HG02571 (cell line): ENCODE measurements around the gene IRGC.

ENCODE experiments used
- ATAC-seq: cut with Tn5 transposase; IDR thresholded peaks from one replicate; pipeline ENCODE4 v1.9.1; 2021; ENCODE audit warnings: mild to moderate bottlenecking, moderate library complexity; ENCODE audit not compliant: unreplicated experiment

IRGC gene

DNA sequence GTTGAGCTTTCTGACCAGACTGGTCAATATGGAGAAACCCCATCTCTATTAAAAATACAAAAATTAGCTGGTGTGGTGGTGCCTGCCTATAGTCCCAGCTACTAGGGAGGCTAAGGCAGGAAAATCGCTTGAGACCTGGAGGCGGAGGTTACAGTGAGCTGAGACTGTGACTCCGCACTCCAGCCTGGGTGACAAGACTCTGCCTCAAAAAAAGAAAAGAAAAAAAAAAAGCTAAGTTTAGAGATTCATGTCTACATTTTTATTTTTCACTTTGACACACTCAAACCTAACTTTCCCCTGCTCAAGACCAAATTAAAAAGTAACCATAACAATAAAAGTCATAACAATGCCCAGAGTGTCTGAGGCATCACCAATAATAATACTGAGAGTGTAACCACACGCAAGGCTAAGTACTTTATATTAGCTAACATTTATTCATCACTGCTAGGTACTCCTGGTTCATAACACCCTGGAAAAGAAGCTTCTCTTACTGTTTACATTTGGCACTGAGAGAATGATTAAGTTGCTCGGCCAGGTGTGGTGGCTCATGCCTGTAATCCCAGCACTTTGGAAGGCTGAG is 5.7 kb downstream of the IRGC start:
- ATAC-seq: no peak

DNA sequence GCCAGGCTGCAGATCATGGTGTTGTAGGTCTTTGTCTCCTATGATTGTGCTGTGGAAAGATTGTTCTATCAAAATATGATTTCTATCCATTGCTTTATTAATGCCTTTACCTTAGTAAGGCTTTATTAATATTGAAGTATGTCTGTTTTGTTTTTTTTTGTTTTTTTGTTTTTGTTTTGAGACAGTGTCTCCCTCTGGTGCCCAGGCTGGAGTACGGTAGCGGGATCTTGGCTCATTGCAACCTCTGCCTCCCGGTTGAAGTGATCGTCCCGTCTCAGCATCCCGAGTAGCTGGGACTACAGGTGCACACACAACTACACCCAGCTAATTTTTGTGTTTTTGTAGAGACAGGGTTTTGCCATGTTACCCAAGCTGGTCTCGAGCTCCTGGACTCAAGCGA is 7.7 kb downstream of the IRGC start:
- no peak for ATAC-seq

DNA sequence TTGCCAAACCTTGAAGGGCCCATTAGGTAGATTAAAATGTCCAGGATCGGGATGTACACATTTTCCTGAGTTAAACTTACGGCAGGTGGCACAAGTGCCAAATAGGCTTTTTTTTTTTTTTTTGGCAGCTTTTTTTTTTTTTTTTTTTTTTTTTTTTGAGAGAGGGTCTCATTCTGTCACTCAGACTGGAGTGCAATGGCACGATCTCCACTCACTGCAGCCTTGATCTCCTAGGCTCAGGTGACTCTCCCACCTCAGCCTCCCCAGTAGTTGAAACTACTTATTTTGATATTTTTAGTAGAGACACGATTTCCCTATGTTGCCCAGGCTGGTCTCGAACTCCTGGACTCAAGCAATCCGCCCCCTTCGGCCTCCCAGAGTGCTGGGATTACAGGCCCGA is 9.0 kb downstream of the IRGC start:
- no peak for ATAC-seq

DNA sequence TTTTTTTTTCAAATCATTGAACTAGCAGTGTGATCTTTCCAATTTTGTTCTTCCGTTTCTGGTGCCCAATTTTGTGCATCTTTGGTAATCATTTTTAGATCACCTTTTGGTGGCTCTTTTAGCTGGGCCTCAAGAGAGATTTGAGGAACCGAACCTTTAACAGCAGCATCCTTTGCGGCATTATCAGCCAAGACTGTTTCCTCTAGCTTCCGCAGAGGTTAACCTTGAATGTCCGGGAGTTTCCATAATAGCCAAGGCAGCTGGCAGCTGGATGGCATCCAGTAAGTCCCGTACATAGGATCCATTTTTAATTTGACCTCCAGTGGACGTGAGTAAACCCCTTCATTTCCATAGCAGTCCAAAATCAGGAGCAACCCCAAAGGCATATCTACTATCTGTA is 9.6 kb downstream of the IRGC start:
- no peak for ATAC-seq

DNA sequence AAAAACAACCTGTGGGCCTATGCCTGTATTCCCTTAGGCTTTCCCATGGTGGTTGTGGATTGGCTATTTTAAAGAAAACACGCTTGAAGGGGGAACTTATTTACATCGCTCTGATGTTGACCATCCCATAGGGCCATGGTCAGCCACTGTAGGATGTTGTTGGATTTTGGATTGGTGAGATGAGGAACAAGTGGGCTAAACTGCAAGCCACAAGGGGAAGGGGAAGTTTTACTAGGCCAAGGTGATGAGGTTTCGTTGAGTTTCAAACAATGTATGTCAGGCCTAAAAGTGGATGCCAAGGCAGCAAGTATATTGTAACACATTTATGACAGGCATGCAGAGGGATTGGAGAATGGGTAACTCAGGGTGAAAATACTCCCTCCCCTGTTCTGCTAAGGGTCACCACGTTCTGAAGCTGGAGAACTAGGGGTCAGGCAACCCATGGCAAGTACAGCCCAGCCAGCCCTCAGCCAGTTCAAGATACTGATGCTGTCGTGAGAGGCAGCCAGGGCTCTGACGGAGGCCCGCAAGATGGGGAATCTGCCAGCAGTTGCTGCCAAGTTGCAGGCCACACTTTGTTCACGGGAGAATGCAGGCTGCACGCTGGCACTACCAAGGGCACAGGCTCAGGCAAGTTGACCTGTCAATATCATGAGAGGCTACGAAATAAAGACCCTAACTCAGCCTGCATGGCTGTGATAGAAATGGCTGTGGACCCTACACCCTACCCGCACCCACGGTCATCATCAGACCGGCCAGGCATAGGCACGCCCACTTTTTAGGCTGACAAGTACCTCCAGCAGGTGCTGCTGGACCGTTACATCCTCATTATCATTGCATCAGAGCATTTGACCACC is 11.1 kb downstream of the IRGC start:
- no peak for ATAC-seq

DNA sequence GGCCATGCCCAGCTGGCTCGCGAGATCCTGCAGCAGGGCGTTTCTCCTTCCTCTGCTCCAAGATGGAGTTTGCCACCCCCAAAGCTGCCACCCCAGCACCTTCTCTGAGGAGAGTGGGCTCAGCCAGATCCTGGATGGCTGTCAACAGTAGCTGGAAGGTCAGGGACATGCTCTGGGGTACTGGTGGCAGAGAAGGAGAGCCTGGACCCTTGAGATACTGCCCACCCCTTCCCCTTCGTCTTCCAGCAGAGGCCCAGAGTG is 11.6 kb downstream of the IRGC start:
- ATAC-seq: no peak

DNA sequence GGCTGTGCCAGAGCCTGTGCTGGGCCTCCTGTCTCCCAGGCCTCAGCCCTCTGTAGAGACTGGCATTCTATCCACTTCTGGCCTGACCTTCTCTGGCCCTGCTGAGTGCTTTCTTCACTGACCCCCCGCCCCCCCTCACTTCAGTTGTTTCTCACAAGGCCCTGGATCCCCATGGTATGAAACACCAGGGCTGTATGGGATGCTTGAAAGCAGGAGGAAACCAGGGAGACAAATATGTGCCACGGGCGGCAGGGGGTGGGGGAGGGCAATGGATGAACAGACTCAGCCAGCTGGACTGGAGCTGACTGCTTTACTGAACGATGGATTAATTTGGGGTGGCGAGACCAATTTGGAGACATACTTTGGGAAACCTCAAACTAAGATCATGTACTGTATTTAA is 14.0 kb downstream of the IRGC start:
- ATAC-seq: no peak

DNA sequence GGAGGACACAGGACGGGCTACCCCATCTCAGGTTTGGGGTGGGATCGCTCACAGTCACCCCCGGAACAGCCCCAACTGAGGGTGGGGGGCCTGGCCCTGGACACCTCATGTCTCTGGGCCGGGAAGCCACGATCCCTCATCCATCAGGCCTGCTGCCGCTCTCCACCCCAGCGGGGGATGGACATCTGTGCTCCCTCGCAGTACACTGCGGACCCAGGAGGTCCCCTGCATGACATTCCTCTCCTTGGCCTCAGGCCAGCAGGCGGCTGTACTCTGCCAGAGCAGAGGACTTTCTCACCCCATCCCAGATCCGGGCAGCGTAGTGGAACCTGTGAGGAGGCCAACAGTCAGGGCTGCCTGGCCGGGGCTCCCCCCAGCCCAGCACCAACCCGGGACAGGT is 15.5 kb downstream of the IRGC start:
- no peak for ATAC-seq

DNA sequence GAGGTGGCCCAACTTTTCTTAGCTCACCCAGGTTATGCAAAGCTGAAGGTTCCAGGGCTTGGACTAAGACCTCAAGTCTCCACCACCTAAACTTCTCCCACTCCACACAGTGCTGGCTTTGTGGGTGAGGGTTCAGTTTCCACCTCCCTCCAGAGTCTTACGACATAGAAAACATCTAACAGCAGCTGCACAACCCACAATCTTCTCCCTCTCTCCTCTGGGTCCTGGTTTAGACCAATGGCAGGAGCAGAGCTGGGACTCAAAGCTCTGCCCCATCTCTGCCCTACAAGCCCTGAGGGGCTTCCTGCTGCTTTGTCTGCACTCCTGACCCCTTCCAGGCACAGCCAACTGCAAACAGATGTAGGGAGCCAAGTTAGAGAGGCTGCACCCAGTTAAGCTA is 16.0 kb downstream of the IRGC start:
- no peak for ATAC-seq

DNA sequence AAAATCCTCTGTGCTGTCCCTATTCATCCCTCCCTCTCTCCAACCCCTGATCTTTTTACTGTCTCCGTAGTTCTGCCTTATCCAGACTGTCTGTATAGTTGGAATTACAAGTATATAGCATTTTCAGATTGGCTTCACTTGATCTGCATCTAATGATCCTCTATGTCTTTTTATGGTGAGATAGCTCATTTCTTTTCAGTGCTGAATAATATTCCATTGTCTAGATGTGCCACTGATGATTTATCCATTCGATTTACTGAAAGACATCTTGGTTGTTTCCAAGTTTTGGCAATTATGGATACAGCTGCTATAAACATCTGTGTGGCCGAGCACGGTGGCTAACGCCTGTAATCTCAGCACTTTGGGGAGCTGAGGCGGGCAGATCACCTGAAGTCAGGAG is 19.1 kb downstream of the IRGC start:
- ATAC-seq: no peak

DNA sequence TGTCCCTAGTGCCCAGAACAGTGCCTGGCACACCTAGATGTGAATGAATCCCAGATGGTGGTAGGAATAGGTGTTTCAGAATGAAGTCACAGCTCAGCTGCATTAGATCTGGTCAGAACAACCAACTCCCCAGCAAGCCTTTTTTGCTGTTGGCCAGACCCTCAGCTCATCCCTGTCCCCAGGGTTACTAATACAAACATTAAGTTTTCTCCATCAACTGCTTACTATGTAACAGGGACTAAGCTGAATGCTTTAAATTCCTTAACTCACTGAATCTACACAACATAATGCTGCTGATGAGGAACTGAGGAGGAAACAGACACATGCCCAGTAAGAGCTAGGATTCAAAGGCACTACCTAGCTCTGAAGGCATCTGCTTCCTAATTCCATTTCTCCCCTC is 20.1 kb downstream of the IRGC start:
- no peak for ATAC-seq

DNA sequence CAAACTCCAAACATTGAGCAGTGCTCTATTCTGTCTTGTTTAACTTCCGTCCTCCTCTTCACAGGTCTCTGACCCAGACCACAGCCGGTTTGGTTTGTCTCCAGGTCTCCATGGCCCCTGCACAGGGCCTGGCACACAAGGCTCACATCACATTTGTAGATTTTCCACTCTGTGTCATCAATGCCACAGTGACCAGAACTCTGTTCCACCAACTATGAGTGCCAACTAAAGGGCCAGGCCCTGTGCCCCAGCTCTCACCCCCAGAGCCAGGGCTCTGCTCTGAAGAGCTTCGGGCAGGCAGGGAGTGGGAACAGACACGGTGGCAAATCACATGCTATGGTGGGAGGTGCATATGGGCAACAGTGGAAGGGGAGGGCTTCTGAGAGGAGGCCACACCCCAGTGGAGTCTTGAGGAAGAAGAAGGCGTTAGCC is 22.9 kb downstream of the IRGC start:
- ATAC-seq: no peak

DNA sequence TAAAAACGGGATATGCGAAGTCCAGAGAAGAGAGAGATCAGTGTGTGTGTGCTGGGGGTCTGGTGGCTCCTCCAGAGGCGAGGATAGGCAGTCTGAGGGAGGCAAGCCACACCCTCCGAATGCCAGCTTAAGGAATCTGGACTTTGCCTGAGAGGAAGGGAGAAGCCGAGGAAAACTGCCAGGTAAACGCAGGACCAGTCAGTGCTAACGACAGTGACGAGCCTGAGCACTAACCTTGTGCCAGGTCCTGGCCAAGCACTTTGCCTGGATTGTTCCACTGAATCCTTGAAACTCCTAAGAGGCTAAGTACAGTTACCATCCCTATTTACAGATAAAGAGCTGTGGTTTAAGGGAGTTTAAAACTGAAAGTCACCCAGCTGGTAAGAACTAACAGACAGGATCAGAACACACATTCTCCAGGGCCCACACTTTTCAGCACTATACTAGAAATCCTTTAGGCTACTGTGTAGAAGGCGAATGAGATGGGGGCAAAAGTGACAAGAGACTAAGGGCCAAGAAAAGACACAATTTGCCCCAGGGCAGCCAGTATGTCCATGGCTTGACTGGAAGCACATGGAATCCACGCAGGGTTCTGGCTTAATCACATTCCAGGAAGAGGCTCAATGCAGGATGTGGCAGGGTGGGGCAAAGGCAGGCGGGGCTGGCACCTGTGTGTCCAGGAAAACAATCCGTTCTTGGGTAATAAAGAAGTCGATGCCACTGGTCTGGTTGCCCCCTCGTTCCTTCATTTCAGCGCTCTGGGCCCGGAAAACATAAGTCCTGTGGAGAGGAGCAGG is 23.8 kb downstream of the IRGC start:
- ATAC-seq: no peak

DNA sequence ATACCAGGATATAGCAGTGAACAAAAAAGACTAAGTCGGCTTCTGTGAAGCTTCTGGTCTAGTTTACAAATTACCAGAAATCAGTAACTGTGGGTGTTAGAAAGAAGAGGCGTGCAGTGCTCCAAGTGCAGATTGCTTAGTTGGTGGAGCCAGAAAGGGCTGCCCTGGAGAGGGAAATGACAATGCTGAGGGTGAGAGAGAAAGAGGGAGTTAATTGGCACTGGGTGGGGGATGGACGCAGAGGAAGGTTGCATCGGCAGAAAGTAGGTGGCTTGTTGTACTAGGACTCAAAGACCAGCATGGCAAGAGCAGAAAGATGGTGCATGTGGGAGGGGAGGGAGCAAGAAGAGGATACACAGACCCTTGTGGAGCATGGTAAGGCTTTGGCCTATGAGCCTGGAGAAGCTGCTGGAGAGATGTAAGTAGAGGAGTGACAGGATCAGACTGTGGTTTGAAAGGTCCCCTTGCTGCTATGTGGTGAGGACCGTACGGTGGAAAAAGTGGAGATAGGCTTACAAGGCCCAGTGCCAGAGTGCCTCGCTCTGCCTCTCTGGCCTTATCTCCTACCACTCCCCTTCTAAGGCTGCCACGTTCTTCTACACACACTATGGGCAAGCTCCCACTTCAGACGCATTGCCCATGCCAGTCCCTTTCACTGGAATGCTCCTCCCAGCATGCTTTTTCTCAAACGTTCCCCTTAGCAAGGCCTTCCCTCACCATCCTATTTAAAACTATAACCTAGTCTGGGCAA is 25.4 kb downstream of the IRGC start:
- ATAC-seq: no peak

DNA sequence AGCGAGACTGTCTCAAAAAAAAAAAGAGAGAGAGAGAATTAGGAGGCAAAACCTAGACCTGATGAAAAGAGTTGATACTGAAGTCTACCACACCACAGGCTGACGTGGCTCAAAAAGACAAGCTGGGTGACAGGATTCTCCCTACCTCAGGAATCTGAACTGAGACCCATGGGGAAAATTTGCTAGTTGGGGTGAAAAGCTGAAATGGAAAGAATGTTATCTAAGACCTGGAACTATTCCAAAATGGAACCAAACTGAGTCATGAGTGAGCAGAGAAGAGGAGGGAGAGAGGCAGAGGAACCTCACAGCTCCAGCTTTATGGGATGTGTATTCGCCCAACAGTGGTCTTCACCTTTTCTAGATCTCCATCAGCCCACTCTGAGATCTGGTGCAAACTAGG is 27.2 kb downstream of the IRGC start:
- ATAC-seq: no peak

DNA sequence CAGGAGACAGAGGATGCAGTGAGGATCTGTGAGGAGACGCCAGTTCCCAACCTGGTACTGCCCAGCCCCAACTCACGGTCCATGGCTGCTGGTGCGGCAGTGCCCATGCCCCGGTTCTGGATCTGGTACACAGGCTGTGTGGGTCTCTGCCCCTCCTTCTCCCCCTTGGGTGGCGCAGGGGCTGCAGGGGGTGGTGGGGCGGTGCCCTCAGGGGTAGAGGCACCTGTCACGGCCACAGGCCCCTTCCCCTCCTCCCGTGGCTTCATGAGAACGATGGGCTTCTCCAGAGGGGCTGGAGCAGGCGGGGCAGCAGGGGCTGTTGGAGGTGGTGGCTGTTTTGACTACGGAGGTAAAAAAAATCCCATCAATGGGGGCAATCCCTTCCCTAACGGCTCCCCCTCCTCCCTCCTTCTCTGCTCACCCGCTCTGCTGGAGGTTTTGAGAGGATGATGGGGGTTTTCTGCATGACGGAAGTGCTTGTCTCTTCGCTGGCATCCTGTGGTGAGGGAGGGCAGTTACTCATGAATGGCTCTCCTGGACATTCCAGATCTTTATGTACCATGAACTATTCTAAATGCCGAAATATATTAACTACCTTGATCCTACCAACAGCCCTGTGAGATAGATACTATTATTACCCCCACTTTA is 31.8 kb downstream of the IRGC start:
- ATAC-seq: no peak

DNA sequence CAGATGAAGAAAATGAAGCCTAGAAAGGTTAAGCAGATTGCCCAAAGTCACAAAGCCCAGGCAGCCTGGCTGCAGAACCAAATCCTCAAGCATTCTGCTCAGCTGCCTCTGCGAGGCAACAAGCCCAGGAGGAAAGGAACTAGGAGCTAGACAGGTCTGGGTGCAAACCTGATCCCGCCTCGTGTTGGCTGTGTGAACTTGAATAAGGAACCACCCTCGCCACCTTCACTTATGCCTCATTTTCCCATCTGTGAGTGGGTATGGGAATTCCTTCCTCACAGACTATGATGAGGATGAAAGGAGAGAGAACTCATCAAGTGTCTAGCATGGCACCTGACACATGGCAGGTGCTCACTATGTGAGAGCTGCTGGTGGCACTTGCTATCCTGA is 32.3 kb downstream of the IRGC start:
- ATAC-seq: no peak

DNA sequence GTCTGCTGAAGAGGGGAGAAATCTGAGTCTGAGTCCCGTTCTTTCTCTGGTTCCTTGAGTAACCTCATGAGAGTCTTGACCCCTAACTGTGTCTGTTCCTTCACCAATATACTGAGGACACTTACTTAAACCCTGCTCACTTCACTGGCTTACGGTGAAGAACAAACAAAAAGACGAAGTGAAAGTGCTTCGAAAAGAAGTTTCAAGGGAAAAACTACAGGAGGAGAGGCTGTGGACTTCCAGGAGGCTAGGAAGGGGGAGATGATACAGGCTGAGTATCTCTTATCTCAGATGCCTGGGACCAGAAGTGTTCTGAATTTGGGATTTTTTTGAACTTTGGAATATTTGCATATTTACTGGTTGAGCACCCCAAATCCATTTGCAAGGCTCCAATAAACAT is 32.8 kb downstream of the IRGC start:
- ATAC-seq: no peak

DNA sequence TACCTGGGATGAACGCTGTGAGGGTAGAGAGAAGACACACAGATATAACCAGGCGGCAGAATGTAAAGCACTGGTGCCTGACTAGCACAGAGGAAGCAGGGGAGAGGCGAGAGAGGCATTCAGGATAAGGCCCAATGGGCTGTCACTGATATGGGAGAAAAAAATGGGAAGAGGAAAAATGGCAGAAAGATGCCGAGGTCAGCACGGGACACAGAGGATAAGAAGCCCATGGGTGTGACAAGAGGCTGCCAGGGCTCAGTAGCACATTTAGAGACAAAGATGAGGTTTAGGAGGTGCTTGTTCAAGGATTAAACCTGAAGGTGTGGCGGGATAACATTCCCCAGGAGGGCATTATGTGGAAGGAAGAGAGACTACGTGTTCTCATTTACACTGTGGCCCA is 33.3 kb downstream of the IRGC start:
- ATAC-seq: no peak

DNA sequence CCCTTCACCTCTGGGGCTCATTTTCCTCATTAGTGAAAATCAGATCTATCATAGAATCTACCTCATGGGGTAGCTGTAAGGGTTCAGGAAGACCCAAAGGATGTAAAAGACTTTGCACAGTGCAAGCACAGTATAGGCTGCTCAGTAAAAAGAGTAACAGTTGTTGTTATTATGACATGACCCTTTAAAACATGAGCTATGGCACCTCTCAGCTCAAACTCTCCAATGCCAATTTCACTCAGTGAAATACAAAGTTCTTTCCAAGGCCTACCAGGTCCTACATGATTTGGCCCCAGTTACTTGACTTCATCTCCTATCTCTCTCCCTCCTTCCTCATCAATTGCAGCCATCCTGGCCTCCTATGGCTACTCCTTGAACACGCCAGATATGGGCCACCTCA is 34.0 kb downstream of the IRGC start:
- ATAC-seq: no peak
